HL-60 (cell line): Measurements from ENCODE around the gene NR2E1.

Experiments used
- CTCF ChIP-seq: IDR thresholded peaks from one replicate; pipeline ENCODE4 v1.5.1; 2011; ENCODE audit warnings: low read length, control low read depth, inconsistent platforms; ENCODE audit not compliant: insufficient read depth
- REST ChIP-seq: IDR thresholded peaks from 2 replicates; pipeline ENCODE4 v1.6.1; 2012; ENCODE audit warnings: low read depth; ENCODE audit not compliant: insufficient replicate concordance

- TF ChIP-seq CTCF (no peak), REST (no peak)
These were observed 13.9 kb downstream of the NR2E1 start for GRCh38 chr6:108179741-108180140.
